GM06990 (cell line): ENCODE results near the gene CDH4.

Experiments
- DNase-seq: peaks from one replicate; pipeline ENCODE4 v3.0.0-alpha.2; 2011; ENCODE audit not compliant: insufficient read length; ENCODE audit errors: extremely low read depth
- H3K27me3 ChIP-seq: replicated peaks from 2 replicates; pipeline ENCODE4 v1.6.0; 2011; ENCODE audit warnings: low read length; ENCODE audit not compliant: control insufficient read depth, insufficient read depth
- H3K36me3 ChIP-seq: 2 replicates; pipeline ENCODE4 v1.5.1; 2011; ENCODE audit warnings: low read length; ENCODE audit not compliant: control insufficient read depth, insufficient read depth
- H3K4me3 ChIP-seq: replicated peaks from 2 replicates; pipeline ENCODE4 v1.5.1; 2011; ENCODE audit warnings: low read depth, mild to moderate bottlenecking, control low read depth, low read length
- CTCF ChIP-seq: IDR thresholded peaks from 2 replicates; pipeline ENCODE4 v1.5.1; 2011; ENCODE audit warnings: low read length, control low read depth, mild to moderate bottlenecking, inconsistent platforms; ENCODE audit not compliant: insufficient read depth, poor library complexity, severe bottlenecking

CDH4 gene

GRCh38 chr20:61354901-61355495 is 102.9 kb downstream of the CDH4 start:
- H3K4me3 ChIP-seq: no peak overlapping the region
- DNase-seq: no peak
- TF ChIP-seq CTCF: no peak
- H3K36me3 ChIP-seq: no peaks in the 10 kb centered on the region
- no peaks in the 10 kb centered on the region for H3K27me3 ChIP-seq

- Histone ChIP-seq H3K36me3 (no peaks in the 10 kb centered on the region), H3K4me3 (no peak overlapping the region), H3K27me3 (no peaks in the 10 kb centered on the region)
- DNase-seq: no peak
- no peak for TF ChIP-seq CTCF
Observed at GRCh38 chr20:61355585-61355984, 103.5 kb downstream of the CDH4 start.

GRCh38 chr20:61356196-61356595 is 104.1 kb downstream of the CDH4 start:
- no peak for DNase-seq
- Histone ChIP-seq H3K36me3 (no peaks in the 10 kb centered on the region), H3K27me3 (no peaks in the 10 kb centered on the region), H3K4me3 (no peak overlapping the region)
- TF ChIP-seq CTCF: no peak

GRCh38 chr20:61357119-61357518 is 105.1 kb downstream of the CDH4 start:
- no peaks in the 10 kb centered on the region for H3K27me3 ChIP-seq
- H3K36me3 ChIP-seq: no peaks in the 10 kb centered on the region
- TF ChIP-seq CTCF: no peak
- DNase-seq: no peak
- no peak overlapping the region for H3K4me3 ChIP-seq

- Histone ChIP-seq H3K27me3 (no peaks in the 10 kb centered on the region), H3K4me3 (no peak overlapping the region), H3K36me3 (no peaks in the 10 kb centered on the region)
- TF ChIP-seq CTCF: no peak
- no peak for DNase-seq
Observed at GRCh38 chr20:61359254-61359653, 107.2 kb downstream of the CDH4 start.

- Histone ChIP-seq H3K36me3 (no peaks in the 10 kb centered on the region), H3K27me3 (no peaks in the 10 kb centered on the region), H3K4me3 (no peak overlapping the region)
- TF ChIP-seq CTCF: no peak
- no peak for DNase-seq
Observed at GRCh38 chr20:61360296-61360695, 108.2 kb downstream of the CDH4 start.
